Osteocyte (in vitro differentiated cells): ENCODE data around the gene UFD1. TPM values are rescaled to one million over a fixed set of nuclear protein-coding genes. Genes with fewer than 3 reads are reported as not detected.

Experiments used
- DNase-seq: peaks from one replicate; pipeline ENCODE4 v3.0.0; 2021; ENCODE audit warnings: mixed read lengths; ENCODE audit not compliant: unreplicated experiment; ENCODE audit errors: extremely low spot score
- H3K27ac Mint-ChIP-seq: one replicate; pipeline ENCODE4 v1.8.0; 2021; ENCODE audit warnings: mild to moderate bottlenecking, mixed read lengths; ENCODE audit not compliant: unreplicated experiment
- H3K27me3 Mint-ChIP-seq: one replicate; pipeline ENCODE4 v1.8.0; 2021; ENCODE audit warnings: mixed read lengths; ENCODE audit not compliant: unreplicated experiment
- H3K36me3 Mint-ChIP-seq: one replicate; pipeline ENCODE4 v1.8.0; 2021; ENCODE audit warnings: mixed read lengths; ENCODE audit not compliant: unreplicated experiment
- H3K4me1 Mint-ChIP-seq: one replicate; pipeline ENCODE4 v1.8.0; 2021; ENCODE audit warnings: mixed read lengths; ENCODE audit not compliant: unreplicated experiment
- H3K4me3 Mint-ChIP-seq: one replicate; pipeline ENCODE4 v1.8.0; 2021; ENCODE audit warnings: mild to moderate bottlenecking, moderate library complexity, mixed read lengths; ENCODE audit not compliant: unreplicated experiment
- H3K9me3 Mint-ChIP-seq: one replicate; pipeline ENCODE4 v1.8.0; 2021; ENCODE audit warnings: mixed read lengths; ENCODE audit not compliant: unreplicated experiment
- total RNA-seq: library from RNA; stranded (reverse); gene quantifications from 2 replicates; pipeline ENCODE4 v1.2.1, GENCODE V29; 2021
- TF ChIP-seq, protein P1 (sequence below): fragments of 200-600 bp; sonication (generic); IDR thresholded peaks from 2 replicates; pipeline ENCODE4 v1.5.0; 2021; ENCODE audit warnings: antibody characterized with exemption, mild to moderate bottlenecking, moderate library complexity

UFD1 gene
- total RNA-seq, 1 donor from 2014 or later: 72.5 TPM

DNA sequence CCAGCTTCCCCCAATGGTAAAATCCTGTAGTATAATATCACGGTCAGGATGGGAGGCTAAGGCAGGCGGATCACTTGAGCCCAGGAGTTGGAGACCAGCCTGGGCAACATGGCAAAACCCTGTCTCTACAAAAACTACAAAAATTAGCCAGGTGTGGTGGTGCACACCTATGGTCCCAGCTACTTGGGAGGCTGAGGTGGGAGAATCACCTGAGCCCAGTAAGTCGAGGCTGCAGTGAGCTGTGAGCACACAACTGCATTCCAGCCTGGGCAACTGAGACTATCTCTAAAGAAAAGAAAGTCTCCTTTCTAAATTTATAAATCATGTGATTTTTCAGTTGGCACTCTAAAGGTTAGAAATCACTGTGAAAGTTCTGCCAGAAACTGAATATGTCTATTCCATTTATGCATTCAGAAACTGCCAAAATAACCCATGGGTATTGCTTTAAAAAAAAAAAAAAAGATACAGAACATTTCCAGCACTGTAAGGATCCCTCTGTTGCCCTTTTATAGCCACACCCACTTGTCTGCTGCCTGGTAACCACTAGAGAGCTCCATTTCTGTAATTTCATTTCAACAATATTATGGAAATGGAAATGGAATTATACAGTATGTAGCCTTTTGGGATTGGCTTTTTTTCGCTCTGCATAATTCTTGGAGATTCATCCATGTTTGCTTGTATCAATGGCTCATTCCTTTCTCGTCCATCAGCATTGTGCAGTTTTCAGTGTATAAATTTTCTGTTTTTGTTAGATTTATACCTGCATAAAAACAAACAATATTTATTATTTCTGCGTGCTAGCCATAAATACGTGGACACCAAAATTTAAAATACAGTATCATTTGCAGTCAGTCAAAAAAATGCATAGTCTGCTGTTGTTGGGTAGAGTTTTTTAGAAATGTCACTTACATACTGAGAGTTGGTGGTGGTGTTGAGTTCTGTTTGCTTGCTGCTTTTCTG is 10.2 kb upstream of the UFD1 start:
- H3K9me3 Mint-ChIP-seq: no peaks in the 10 kb centered on the region
- H3K27me3 Mint-ChIP-seq: no peaks in the 10 kb centered on the region
- TF ChIP-seq, protein P1, sequence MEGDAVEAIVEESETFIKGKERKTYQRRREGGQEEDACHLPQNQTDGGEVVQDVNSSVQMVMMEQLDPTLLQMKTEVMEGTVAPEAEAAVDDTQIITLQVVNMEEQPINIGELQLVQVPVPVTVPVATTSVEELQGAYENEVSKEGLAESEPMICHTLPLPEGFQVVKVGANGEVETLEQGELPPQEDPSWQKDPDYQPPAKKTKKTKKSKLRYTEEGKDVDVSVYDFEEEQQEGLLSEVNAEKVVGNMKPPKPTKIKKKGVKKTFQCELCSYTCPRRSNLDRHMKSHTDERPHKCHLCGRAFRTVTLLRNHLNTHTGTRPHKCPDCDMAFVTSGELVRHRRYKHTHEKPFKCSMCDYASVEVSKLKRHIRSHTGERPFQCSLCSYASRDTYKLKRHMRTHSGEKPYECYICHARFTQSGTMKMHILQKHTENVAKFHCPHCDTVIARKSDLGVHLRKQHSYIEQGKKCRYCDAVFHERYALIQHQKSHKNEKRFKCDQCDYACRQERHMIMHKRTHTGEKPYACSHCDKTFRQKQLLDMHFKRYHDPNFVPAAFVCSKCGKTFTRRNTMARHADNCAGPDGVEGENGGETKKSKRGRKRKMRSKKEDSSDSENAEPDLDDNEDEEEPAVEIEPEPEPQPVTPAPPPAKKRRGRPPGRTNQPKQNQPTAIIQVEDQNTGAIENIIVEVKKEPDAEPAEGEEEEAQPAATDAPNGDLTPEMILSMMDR: peak; percentile 47
- no peak overlapping the region for H3K4me3 Mint-ChIP-seq
- peaks cover 2% of the 10 kb centered on the region for H3K36me3 Mint-ChIP-seq
- H3K27ac Mint-ChIP-seq: no peak overlapping the region
- DNase-seq: no peak
- H3K4me1 Mint-ChIP-seq: peaks cover 8% of the 10 kb centered on the region

DNA sequence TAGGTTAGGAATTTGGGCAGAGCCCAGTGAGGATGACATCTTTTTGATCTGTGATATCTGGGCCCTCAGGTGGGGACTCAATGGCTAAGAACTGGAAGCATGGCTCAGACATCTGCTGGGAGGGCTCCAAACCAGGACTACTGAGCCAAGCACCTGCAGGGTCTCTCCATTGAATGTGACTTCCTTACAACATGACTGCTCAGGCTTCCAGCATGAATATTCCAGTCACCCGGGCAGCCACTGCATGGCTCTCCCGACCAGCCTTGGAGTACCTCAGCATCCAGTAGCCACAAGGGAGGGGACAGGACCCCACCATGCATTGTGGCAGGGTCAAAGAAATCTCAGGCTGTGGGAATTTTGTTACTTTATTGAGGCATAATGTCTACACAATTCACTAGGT is 9.3 kb upstream of the UFD1 start:
- no peaks in the 10 kb centered on the region for H3K27me3 Mint-ChIP-seq
- H3K36me3 Mint-ChIP-seq: peaks cover 2% of the 10 kb centered on the region
- no peak overlapping the region for H3K27ac Mint-ChIP-seq
- H3K9me3 Mint-ChIP-seq: no peaks in the 10 kb centered on the region
- no peak for DNase-seq
- H3K4me1 Mint-ChIP-seq: peaks cover 8% of the 10 kb centered on the region
- TF ChIP-seq, protein P1: no peak
- H3K4me3 Mint-ChIP-seq: no peak overlapping the region

DNA sequence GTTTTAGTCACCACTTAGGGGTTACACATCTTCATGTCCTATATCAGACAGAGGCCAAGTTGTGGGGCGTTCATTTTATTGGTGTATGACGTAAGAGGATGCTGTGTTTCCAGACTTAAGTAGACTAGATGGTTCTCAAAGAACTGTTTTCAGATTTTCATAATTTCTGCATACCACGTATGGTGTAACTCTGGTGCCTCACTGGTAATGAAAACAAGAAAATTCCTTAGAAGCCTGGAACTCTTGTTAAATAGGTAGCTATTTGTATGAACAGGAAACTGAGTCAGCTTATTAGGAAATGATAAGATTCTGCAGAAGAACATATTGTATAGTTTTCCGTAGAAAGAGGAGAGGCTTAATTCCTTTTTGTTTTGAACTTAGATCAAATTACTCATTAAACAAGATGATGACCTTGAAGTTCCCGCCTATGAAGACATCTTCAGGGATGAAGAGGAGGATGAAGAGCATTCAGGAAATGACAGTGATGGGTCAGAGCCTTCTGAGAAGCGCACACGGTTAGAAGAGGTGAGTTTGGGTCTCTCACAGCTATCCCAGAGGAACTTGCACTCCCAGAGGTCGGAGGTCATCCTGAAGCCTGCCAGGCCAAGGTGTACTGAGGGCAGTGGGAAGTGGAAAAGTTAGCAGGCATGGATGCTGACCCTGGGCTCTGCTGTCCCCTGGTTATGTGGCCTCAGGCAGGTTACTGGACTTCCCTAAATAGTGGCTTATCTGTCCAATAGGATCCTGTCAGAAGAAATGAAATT is 4.7 kb upstream of the UFD1 start:
- peaks cover 2% of the 10 kb centered on the region for H3K36me3 Mint-ChIP-seq
- no peak for DNase-seq
- H3K9me3 Mint-ChIP-seq: no peaks in the 10 kb centered on the region
- H3K4me1 Mint-ChIP-seq: peaks cover 10% of the 10 kb centered on the region
- no peaks in the 10 kb centered on the region for H3K27me3 Mint-ChIP-seq
- TF ChIP-seq, protein P1: no peak
- no peak overlapping the region for H3K4me3 Mint-ChIP-seq
- H3K27ac Mint-ChIP-seq: no peak overlapping the region

DNA sequence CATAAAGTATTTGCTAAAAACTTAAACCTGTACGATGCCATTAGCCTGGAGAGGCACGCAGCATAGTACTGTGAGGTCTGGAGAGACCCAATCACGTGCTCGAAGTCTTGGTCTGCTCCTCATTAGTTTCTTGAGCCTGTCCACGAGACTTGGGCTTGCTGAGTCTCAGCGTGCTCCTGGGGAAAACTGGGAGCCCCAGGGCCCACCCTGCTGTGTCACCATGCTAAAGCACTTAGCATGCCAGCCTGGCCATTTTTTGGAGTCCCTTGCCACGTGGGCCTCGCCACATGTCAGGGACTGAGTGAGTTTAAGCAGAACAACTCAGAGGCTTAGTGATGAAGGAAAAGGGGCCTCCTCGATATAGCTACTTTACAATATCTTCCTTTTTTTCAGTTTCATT is 3.3 kb upstream of the UFD1 start:
- TF ChIP-seq, protein P1: no peak
- Mint-ChIP-seq H3K4me1 (peaks cover 20% of the 10 kb centered on the region), H3K36me3 (peaks cover 2% of the 10 kb centered on the region), H3K4me3 (no peak overlapping the region), H3K27me3 (no peaks in the 10 kb centered on the region), H3K9me3 (no peaks in the 10 kb centered on the region), H3K27ac (no peak overlapping the region)
- DNase-seq: no peak

DNA sequence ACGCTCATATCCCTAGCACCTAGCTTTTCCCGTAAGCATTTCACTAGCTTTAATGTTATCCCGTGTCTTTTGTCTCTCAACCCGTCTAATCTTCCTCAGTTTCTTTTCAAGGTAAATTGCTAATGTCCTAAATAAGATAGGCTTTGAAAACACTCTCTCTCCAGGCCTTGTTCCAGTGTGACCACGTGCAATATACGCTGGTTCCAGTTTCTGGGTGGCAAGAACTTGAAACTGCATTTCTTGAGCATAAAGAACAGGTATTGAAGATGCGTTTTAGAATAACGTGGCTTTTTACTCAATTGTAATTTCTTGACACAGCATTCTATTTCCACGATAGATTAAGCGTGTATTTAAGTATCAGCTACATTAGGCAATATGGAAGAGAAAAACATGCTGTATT is 1.8 kb upstream of the UFD1 start:
- H3K4me1 Mint-ChIP-seq: peaks cover 26% of the 10 kb centered on the region
- no peak for DNase-seq
- TF ChIP-seq, protein P1: no peak
- no peaks in the 10 kb centered on the region for H3K27me3 Mint-ChIP-seq
- no peak overlapping the region for H3K27ac Mint-ChIP-seq
- no peaks in the 10 kb centered on the region for H3K36me3 Mint-ChIP-seq
- H3K9me3 Mint-ChIP-seq: no peaks in the 10 kb centered on the region
- H3K4me3 Mint-ChIP-seq: peak overlapping the region; percentile 91
